Ecto neural progenitor cell (in vitro differentiated cells): ENCODE measurements around the gene STK32B.
"Not testable (repeated sequence)": the region's sequence is repeated elsewhere in the genome, so short reads cannot be mapped to it uniquely, and the experiment has no call there.

Experiments used
- DNase-seq: peaks from one replicate; pipeline ENCODE4 v3.0.0-alpha.2; 2018; ENCODE audit warnings: low spot score

STK32B gene

GRCh38 chr4:5162909-5163508, 111.7 kb downstream of the STK32B start:
- DNase-seq = no peak

GRCh38 chr4:5164221-5164912, 113.1 kb downstream of the STK32B start:
- DNase-seq = no peak

- peak; percentile 63 for DNase-seq
Measured at GRCh38 chr4:5165420-5166369, 114.4 kb downstream of the STK32B start.

- no peak for DNase-seq
Measured at GRCh38 chr4:5166377-5166776, 115.1 kb downstream of the STK32B start.

GRCh38 chr4:5168891-5169290, 117.6 kb downstream of the STK32B start:
- no peak for DNase-seq

- not testable (repeated sequence) for DNase-seq
Measured at GRCh38 chr4:5175836-5176235, 124.6 kb downstream of the STK32B start.

GRCh38 chr4:5184606-5185005, 133.3 kb downstream of the STK32B start:
- no peak for DNase-seq

- DNase-seq = no peak
Measured at GRCh38 chr4:5185551-5185950, 134.3 kb downstream of the STK32B start.

GRCh38 chr4:5186271-5187064, 135.2 kb downstream of the STK32B start:
- no peak for DNase-seq

- DNase-seq = no peak
Measured at GRCh38 chr4:5188130-5188529, 136.8 kb downstream of the STK32B start.

- no peak for DNase-seq
Measured at GRCh38 chr4:5191831-5192230, 140.6 kb downstream of the STK32B start.

GRCh38 chr4:5192271-5192670, 141.0 kb downstream of the STK32B start:
- no peak for DNase-seq

GRCh38 chr4:5192678-5193077, 141.4 kb downstream of the STK32B start:
- no peak for DNase-seq

GRCh38 chr4:5198656-5199541, 147.6 kb downstream of the STK32B start:
- DNase-seq = no peak

- no peak for DNase-seq
Measured at GRCh38 chr4:5199912-5200311, 148.6 kb downstream of the STK32B start.

- DNase-seq = no peak
Measured at GRCh38 chr4:5200513-5200912, 149.2 kb downstream of the STK32B start.

GRCh38 chr4:5203309-5203992, 152.2 kb downstream of the STK32B start:
- DNase-seq = no peak

GRCh38 chr4:5203993-5204310, 152.7 kb downstream of the STK32B start:
- DNase-seq = no peak

- no peak for DNase-seq
Measured at GRCh38 chr4:5204781-5205180, 153.5 kb downstream of the STK32B start.

- no peak for DNase-seq
Measured at GRCh38 chr4:5206016-5206790, 154.9 kb downstream of the STK32B start.
